GM18507 (cell line): ENCODE measurements around the gene HLCS.

Experiments used
- DNase-seq: peaks from one replicate; pipeline ENCODE4 v3.0.0; 2011; ENCODE audit warnings: low read depth; ENCODE audit not compliant: insufficient read length; ENCODE audit errors: extremely low spot score
- FAIRE-seq: peaks from 2 replicates; lab custom pipeline; 2011; peaks lifted over from hg19 to GRCh38; lab: Jason Lieb, UNC

The HLCS gene

DNA sequence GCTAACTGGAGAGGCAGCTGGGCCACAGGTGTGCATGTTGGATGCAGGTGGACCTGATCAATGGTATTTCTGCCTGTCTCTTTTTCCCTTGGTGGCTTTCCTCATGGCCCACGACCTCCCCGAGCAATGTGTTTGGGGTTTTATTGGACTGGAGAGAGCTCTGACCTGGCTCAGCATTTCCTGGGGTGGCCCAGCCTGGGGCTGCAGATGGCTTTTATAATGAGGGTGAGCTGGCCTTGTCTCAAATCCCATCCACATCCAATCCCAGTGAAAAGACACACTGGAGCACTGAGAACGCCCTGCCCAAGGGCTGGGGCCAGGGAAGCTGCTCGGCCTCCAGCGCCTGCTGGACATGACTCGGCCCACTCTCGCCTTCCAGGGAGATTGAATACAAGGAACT, 223.5 kb downstream of the HLCS start:
- FAIRE-seq, result no peak
- no peak for DNase-seq

DNA sequence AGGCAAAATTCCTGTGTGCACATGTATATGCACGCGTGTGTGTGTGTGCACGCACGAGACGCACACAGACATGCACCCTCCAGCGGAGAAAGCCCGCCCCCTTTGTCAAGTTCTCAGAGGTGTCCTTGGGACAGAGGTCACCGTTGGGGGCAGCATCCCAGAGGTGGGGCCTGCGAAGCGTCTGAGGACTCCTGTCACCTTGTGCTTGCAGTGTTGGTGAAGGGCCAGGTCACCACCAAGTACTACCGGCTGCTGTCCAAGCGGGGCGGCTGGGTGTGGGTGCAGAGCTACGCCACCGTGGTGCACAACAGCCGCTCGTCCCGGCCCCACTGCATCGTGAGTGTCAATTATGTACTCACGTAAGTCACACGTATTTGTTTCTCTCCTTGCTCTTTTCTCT, 225.0 kb downstream of the HLCS start:
- FAIRE-seq (no peak), DNase-seq (no peak)

DNA sequence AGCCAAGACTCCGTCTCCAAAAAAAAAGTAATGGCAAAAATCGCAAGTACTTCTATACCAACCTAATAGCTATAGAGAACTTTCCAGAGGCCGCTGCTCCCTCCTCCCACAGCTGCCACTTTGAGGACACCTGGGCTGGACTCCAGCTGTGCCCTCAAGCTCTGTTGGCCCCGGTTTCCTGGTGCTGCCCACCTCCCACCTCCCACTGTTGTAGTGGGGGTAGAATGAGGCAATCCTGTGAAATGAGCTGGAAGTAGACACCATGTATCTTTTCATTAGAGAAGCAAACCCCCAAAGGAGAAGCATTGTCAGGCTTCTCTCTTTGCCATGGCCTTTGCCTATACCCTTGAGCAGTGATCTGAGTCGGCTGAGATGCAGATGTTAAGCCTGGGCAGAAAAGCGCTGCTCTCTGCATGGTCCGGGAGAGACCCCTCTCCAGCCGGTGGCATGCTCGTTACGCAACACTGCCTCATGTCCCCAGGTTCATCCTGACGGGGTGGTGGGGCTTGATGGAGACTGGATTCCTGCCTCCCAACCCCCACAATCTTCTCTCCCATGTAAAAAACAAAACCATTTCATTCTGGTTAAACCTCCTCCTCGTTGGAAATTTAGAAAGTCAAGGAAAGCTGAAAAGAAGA, 227.9 kb downstream of the HLCS start:
- FAIRE-seq, result no peak
- DNase-seq, result no peak

DNA sequence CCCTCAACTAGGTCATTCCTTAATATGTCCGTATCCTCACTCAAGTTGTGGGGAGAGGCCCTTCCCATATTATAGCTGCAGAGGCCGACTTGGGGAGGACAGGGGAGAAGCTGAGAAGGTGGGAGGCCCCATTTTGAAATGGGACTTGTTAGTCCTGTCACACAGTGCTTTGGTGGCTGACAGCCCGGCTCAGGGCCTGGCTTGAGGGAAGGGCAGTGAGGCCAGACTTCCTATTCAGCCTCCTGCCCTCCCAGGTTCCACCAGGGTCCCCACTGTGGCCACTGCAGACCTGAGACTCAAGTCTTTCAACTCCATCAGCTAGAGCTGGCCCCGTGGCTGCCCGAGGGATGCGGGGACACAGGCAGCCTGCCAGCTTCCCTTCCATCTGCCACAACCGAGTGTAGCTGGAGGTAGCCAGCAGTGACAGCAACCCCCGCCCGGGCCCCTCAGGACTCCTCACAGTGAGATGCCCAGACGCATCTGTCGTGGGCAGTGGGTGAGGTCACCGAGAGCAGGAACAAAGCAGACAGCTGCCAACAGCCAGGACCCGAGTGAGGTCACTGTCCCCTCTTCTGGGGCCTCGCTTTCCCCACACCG, 230.6 kb downstream of the HLCS start:
- FAIRE-seq, result no peak

DNA sequence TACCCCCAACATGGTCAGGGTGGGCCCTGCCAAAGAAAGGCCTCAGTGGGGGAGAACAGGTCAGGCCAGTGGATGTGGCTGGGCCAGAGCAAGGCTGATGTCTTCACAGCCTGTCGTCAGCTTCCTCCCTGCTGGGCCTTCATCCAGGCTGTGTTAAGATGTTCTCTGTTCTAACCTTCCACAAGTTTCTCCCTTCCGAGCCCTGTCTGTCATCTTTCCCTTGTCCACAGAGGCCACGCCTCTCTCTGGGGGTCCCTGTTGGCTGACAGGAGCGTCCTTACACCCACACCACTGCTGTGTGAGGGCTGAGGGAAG, 231.3 kb downstream of the HLCS start:
- no peak for FAIRE-seq
- DNase-seq, result no peak

More for the DNA sequence above, 230.6 kb downstream of the HLCS start:
- DNase-seq, result no peak

DNA sequence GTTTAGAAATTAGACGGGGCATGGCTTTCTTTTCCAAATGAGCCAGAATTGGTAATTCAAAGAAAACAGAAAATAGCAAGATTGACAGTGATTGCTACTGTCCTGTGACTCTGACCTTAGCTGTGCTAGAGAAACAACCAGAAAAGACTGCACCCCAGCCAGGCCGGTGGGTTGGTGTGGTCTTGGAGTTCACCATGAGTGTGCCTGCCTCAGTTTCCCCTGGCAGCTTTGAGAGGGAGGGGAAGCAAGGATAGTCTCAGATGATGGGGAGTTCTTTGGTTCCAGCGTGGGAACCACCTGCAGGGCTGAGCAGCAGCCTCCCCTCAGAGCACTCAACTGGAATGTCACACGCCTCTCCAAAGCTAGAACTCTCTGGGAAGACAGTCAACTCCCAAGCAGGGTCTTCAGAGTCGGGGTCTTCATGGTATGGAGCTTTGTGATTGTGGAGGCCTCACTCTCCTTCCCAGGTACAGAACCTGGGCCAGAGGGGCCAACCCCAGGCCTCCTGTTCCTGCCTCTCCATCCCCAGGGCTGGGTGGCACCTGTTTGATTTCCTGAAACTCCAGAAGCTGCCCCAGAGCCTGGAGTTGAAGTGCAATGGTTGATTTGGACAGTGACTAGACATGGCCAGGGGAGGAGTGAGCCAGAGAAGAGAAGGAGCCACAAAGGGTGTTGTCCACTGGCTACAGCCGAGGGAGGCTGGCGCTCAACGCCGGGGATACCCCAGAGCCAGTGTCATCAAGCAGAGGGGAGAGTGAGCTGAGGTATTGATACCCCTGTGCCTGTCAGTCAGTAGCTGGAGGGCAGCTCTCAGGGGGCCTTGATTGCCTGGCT, 231.9 kb downstream of the HLCS start:
- no peak for FAIRE-seq

DNA sequence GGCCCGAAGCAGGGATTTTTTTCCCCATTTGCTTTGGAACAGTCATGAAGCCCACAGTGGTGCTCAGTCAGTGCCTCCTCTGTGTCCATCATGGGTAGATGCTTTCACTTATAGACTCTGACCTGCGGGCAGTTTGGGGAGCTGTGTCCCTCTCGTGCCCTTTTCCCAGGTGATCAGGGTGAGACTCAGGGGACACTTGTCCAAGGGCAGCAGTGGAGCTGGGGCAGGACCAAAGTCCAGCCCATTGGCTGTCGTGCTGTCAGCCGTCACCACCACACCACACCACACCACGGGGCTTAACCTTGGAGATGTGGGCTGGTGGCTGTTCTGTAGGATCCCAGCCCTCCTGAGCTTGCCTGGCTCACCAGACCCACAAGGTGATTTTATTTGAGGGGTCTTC, 232.6 kb downstream of the HLCS start:
- DNase-seq, result no peak
- no peak for FAIRE-seq

More for the DNA sequence above, 231.9 kb downstream of the HLCS start:
- no peak for DNase-seq

DNA sequence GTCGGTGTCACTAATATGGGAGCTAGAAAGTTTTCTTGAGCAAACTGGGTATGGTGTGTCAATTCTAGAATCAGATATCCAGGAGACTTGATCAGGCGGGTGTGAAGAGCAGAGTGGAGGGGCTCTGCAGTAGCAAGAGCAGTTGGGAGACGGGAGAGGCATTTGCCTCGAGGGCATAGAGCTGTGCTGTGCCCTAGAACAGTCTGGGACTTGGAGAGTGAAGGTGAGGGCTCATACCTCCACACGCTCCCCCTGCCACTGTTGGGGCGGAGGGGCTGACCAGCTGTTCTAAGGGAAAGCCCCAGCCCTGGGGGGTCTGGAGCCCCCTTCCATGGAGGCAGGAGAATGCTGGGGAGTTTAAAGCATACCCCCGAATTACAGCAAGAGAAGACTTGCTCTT, 233.7 kb downstream of the HLCS start:
- DNase-seq (no peak), FAIRE-seq (no peak)

DNA sequence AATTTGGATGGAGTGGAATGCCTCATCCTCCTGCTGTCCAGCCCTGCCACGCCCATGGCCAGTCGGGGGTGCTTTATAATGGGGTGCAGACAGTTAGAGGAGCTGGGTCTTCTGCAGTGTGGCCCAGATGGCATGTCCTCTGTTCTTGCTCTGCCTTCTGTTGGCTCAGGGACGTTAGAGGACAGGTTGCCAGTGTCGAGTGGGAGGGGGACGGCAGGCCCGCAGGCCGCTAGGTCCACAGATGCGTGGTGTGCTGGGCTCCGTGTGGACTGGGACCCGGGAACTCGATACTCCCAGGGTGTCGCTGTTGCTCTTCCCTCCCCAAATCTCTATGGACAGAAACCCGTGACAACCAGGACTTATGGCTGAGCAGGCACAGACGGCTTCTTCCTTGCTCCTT, 234.3 kb downstream of the HLCS start:
- no peak for FAIRE-seq
- DNase-seq, result no peak

DNA sequence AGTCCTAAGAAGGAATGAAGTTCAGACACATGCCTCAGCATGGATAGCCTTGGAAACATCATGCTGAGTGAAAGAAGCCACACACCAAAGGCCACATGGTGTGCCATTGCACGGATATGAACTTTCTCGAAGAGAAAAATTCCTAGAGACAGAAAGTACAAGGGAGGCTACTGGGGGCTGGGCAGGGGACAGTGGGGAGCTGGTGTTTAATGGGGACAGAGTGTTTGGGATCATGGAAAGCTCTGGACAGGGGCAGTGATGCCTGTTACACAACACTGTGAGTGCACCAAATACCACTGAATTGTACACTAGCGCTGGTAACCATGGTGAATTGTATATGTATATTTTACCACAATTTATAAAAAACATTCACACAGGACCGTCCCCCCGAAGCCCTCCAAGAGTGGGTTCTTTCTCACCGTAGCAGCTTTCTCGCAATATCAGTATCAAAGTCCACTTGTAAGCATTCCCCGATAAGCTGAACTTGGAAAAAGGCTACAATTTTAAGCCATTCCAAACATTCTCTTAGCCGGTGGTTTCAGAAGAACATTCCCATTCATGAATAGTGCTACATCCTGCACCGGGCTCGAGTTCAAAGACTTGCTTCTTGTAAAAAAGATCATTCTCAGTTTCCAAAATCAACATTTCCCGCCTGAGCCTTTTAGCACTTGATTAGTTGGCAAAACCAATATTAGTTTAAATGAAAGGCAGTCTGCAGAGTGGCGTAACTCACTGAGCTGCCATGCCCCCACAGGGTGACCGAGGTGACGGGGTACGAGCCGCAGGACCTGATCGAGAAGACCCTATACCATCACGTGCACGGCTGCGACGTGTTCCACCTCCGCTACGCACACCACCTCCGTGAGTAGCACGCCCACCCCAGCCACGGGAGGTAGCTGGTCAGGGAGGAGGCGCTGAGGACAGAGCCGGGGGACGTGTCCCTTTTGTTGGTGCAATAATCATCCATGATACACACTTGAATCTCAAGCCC, 235.9 kb downstream of the HLCS start:
- FAIRE-seq, result no peak
- no peak for DNase-seq

DNA sequence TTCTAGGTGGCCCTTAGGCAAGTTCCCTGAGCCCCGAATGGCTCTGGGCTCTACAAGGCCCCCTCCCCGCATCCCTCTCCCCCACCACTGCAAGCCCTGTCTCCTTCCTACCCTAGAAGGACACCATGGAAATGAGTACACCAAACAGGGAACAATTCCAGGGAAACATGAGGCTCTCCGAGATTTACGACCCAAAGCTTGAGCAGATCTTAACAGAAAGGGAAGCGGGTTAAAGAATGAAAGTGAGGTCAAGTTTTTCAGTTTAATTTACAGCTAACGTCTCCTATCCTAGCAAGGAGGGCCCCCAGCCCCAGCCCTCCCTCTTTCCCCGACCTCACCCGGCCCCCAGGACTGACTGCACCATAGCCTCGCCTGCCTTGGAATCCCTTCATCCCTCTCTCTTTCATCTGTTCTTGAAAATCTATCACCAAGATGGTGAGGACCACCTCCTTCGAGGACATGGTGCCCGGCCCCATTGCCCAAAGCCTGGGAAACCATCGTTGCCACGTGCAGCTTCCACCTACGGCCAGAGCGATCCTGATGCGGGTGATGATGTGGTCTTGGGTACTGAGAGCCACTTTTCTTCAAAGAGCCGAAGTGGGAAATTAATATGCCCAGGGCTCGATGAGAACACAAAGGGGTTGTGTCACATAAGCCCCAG, 237.0 kb downstream of the HLCS start:
- DNase-seq (no peak), FAIRE-seq (no peak)

DNA sequence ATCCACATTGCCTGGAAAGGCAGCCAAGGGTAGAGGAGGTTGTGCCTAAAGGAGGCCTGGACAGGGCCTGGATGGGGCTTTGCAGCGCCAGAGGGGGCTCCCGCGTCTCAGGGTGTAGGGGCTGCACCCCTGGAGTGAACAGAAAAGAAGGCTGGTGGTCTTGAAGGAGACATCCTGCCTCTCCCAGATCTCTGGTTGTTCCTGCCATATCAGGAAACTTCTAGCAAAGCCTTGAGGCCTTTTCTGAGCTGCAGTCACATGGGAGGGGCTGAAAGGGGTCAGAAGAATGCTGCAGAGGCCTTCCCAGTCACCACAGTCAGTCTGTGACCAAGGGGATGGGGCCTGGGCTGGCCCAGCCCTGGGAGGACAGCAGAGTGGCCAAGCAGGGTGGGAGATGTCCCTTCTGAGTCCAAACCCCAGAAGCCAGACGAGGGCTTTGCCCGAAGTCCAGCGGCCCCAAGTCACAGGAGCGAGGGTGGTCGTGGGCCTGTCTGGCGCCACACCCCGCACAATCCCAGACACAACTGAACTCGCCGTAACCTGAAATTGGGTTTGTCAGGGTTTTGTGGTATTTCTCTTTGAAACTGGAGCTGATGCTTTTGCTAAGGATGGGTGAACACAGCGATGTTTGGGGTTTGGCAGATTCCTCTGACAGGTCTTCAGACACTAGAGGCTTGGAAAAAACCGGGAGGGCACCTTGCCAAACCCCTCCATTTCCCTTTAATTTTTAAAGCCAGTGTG, 237.9 kb downstream of the HLCS start:
- no peak for FAIRE-seq
- no peak for DNase-seq

DNA sequence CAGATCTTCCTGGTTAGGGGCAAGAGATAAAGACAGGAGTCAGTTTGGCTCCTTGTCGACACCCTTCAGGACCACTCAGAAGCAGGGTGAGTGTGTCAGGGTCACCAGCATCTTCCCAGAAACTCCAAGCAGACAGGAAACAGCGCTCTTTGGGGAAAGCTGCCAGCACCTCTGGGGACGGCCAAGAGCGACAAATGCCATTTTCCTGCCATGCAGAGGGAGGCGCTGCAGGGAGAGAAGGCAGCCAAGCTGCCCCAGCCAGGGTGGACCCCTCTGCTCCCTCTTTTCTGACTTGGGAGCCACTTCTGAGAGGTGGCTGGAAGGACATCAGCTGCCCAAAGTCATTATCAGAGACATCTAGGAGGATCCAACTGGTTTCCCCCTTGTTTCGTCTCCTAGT, 238.6 kb downstream of the HLCS start:
- DNase-seq, result no peak

DNA sequence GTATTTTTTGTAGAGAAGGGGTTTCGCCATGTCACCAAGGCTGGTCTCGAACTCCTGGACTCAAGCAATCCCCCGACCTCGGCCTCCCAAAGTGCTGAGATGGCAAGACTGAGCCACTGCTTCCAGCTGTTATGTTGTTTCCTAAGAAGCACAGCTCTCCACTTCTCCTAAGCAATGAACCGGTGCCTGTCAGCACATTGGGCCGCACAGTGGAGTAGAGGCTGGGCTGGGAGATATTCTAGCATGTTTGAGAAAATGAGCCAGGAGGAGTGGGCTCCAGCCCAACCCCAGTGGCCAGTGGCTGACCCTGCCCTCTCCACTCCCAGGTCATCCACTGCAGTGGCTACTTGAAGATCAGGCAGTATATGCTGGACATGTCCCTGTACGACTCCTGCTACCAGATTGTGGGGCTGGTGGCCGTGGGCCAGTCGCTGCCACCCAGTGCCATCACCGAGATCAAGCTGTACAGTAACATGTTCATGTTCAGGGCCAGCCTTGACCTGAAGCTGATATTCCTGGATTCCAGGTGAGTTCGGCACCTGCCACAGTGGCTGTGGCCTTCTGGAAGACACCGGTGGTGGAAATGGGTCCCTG, 240.6 kb downstream of the HLCS start:
- DNase-seq (no peak), FAIRE-seq (no peak)

More for the DNA sequence above, 238.6 kb downstream of the HLCS start:
- no peak for FAIRE-seq

DNA sequence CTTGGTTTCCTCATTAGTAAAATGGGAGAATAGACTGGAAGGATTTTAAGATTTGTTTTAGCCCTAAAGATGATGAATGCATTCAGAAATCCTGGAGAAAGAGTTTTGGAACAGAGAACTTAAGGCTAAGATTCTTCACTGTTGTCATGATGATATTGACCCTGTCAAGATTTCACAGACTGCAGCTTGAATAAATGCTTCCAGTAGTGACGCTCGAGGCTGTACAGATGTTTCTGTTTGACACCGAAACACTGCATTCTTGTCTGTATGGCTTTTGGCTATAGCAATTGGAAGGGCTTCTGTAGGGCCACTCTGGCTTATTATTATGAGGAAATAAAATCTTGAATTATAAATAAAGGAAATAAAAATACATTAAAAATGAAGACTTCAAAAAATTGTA, 241.8 kb downstream of the HLCS start:
- no peak for DNase-seq
- no peak for FAIRE-seq

DNA sequence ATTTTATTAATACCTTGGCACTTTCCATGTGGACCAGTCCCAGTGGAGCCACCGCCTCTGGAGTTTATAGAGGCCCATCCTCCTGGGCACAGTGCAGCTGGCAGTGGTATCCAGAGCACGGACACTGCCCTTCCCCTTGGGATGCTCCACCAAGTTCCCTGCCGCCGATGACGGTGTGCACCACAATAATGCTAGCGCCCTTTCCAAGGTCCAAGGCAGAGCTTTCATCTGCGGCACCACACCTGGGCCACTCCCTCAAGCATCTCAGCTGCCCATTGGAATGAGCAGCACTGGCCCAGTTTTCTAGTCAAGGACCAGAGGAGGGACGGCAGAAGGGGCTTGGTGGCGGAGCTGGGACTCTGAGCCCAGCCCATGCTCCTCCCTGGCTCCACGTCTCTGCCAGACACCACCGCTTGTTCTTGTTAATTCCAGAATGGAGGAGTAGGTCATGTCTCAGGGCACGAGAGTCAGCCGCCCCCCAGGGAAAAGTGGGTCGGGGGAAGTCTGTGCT, 243.0 kb downstream of the HLCS start:
- FAIRE-seq, result no peak

DNA sequence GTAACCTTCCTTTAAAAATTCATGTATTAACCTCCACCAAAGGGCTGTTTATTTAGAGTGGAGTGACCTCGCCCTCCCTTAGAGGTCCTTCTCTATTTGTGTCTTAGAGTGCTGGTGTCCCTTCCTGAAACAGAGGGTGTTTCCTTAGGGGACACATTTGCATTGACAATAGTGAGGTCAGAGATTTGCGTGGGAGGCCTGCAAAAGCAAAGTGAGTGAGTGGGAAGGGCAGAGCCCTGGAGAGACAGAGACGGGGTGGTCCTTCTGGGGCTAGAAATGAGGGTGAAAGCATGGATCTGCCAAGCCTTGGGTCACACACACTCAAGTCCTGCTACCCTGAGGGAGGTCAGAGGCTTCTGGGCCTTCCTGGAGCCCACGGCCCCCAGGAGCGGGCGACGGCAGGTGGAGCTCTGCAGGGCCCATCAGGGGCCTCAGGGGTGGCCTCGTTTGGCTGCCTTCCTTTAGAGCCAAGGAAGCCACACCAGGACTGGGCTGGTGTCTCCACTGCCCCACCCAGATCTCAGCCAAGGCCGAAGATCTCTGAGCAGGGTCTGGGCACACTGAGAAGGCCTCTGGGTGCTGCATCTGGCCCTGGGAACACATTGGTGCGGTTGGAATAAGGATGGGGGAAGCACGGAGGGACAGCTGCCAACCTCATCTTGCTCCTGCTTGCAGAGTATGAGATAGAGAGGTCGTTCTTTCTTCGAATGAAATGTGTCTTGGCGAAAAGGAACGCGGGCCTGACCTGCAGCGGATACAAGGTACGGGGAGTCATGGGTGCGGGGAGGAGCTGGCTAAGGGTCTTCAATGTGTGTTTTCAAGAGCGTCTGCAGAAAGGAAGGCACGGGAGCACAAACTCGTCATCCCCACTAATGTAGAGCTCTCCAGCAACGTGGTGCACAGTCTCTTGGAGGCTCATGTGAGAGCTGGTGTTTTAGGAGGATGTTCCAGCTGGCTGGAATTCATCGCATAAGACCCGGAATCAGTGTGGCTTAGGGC, 243.8 kb downstream of the HLCS start:
- FAIRE-seq, result no peak

More for the DNA sequence above, 243.0 kb downstream of the HLCS start:
- no peak for DNase-seq

More for the DNA sequence above, 243.8 kb downstream of the HLCS start:
- no peak for DNase-seq
